C1 segment of cervical spinal cord (tissue), 14 donors: ENCODE data around the gene USP1.

Experiments
- DNase-seq, 14 donors: peaks; one replicate each; lab custom pipeline; 2025; lab: John Stamatoyannopoulos, UW

USP1 gene

DNA sequence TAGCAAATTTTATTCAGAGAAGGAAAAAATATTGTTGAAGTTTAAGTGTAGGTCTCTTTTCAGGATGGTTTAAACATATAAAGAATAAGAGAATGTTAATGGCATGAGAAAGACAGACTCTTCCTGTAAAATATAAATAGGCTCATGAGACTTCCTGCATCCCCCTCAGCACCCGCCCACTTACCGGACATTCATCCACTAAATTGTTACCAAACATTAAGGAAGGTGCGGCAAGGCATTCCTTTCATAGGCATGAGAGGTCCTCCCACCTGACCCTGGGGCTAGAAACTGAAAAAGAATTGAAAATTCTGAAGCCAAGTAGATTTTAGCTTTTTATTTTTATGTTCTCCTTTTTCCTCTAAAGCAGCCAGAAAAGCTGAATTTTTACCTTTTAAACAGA lies 10.6 kb upstream of the USP1 start:
- DNase-seq = no peak

- DNase-seq = no peak
Measured at GRCh38 chr1:62426794-62427193, 10.1 kb upstream of the USP1 start.

GRCh38 chr1:62428351-62428750 lies 8.5 kb upstream of the USP1 start:
- no peak for DNase-seq

DNA sequence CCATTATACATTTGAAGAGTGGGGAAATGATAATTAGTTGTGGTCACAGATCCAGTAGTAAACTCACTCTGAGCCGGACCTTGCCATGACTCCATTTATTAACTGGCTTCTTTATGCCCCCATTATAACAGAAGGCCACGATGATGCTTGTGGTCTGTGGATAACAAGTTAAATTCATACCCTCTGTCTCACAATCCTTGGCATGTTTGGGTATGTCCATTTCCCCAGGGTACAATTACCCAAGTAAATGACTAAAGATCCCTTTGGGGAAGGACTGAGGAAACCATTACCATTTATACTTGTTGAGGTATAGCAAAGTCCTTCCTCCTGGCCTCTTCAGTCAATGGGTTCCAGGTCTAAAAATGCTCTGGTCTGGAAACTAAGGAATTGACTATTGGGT lies 7.3 kb upstream of the USP1 start:
- no peak for DNase-seq

GRCh38 chr1:62433861-62434617 lies 2.8 kb upstream of the USP1 start:
- DNase-seq = no peak

DNA sequence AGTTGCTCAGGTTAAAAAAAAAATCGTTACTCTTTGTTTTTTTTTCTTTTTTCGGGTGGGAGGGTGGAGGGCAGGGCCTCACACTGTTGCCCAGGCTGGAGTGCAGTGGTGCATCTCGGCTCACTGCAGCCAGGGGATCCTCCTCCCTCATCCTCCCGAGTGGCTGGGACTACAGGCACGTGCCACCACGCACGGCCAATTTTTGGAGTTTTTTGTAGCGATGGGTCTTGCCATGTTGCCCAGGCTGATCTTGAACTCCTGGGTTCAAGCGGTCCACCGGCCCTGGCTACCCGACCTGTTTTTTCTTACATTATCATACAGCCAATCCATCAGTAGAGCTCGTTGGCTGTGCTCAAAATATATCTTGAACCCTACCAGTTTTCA lies 2.2 kb upstream of the USP1 start:
- DNase-seq = no peak

- DNase-seq = peak in 2 of 14 donors; percentile 8 to 16
Measured at GRCh38 chr1:62435231-62436038, 1.4 kb upstream of the USP1 start.

DNA sequence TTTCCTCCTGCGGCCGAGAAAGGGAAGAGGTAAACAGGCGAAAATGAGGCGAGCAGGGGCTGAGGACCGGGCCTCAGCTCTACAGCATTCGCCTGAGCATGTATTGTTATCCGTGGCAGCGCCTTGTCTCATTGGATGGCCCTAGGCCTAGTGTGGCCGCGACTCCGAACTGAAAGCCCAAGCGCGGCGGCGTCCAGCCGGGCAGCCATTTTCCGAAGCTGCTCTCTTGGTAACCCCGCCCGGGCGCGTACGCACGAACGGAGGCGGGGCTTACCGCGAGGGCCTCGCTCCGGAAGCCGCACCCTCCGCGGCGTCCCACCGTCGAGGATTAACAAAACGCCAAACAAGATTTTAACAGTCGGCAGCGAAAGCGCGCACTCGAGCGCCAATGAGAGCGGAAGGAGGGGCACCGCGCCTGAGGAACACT lies 797 bp upstream of the USP1 start:
- peak in 8 of 14 donors; percentile 90 to 100 (median 99) for DNase-seq

- peak in 1 of 14 donors; percentile 82 for DNase-seq
Measured at GRCh38 chr1:62437273-62437940, 558 bp downstream of the USP1 start.

- no peak for DNase-seq
Measured at GRCh38 chr1:62438163-62438562, 1.3 kb downstream of the USP1 start.

- DNase-seq = no peak
Measured at GRCh38 chr1:62439652-62440371, 3.0 kb downstream of the USP1 start.

DNA sequence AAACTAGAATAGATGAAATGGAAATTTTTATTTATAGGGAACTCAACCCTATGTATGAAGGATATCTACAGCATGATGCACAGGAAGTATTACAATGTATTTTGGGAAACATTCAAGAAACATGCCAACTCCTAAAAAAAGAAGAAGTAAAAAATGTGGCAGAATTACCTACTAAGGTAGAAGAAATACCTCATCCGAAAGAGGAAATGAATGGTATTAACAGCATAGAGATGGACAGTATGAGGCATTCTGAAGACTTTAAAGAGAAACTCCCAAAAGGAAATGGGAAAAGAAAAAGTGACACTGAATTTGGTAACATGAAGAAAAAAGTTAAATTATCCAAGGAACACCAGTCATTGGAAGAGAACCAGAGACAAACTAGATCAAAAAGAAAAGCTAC lies 7.9 kb downstream of the USP1 start:
- DNase-seq = no peak

DNA sequence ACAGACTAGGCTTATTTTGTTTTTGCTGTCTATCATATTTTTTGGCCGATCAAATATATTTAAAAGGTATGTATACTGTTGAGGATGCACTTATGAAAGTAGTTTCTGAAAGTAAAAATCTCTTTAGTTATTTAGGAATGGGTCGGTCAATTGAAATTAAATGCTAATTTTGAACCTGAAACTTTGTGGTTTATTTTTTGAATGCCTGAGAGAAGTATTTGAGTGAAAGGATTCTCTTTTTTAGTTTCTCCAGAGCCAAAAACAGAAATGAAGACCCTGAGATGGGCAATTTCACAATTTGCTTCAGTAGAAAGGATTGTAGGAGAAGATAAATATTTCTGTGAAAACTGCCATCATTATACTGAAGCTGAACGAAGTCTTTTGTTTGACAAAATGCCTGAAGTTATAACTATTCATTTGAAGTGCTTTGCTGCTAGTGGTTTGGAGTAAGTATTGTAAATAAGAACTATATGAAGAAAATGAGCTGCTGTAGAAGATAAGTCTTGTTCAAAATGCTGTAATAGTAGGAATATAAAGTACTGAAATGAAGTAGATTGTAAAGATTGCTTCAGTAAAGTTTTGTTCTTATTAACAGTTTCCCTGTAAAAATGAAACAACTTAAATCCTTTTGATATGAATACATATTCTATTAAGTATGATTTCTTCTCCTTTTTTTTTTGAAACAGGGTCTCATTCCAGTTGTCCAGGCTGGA lies 11.5 kb downstream of the USP1 start:
- no peak for DNase-seq

GRCh38 chr1:62450301-62450700 lies 13.5 kb downstream of the USP1 start:
- no peak for DNase-seq

GRCh38 chr1:62452951-62453350 lies 16.1 kb downstream of the USP1 start:
- no peak for DNase-seq

- DNase-seq = peak in 1 of 14 donors; percentile 7
Measured at GRCh38 chr1:62457955-62458354, 21.1 kb downstream of the USP1 start.

GRCh38 chr1:62462370-62462769 lies 25.5 kb downstream of the USP1 start:
- DNase-seq = no peak

GRCh38 chr1:62467092-62467491 lies 30.2 kb downstream of the USP1 start:
- DNase-seq = no peak

DNA sequence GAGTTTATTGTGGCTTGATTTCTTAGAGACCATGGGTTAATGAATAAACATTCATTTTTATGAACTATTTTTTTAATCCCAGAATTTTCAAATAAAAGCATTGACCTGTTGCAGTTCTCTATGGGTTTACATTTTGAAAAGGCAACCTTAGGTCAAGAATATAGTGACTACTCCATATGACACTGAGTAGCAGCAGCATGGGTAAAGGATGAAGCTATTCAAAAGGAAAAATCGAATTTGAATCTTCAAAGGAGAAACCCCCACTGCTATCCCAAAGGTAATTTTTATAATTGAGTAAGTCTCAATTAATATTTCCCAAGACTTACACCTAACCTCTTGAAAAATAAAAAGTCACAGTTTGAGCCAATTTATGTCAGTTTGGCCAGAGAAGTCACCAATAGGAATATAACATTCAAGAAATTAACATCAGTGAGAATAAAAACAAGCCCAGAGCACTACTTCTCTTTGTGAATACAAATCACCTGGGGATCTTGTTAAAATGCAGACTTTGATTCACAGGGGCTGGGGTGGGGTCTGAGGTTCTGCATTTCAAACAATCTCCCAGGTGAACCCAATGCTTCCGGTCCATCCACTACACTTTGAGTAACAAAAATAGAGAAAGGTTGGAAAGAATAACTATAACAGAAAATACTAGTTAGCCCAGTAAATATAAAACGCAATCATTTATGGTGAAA lies 39.8 kb downstream of the USP1 start:
- no peak for DNase-seq

DNA sequence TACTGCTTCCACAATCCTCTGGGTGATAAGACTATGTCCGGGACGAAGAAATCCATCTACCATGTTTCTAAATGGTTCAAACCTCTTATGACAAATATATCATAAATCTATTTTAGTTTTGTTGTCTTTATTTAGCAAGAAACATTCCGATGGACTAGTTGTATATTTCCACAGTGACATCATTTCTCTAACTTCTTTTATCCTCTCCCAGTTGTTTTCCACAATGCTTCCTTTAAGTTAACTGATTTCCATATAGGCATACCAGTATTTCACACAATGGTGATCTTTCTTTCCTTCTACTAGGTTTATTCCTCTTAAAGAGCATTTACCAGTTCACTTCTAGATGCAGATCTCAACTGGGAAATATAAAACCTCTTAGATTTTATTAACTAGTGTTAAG lies 44.8 kb downstream of the USP1 start:
- no peak for DNase-seq
